ENCODE results near the gene RPA1. TPM values are rescaled to one million over a fixed set of nuclear protein-coding genes. Genes with fewer than 3 reads are reported as not detected.

The RPA1 gene
- total RNA-seq, 2 experiments from 2014 or later, result 159 to 168 TPM

GRCh38 chr17:1937461-1937860 lies 107.7 kb downstream of the RPA1 start:
- Mint-ChIP-seq H3K4me1 (ENCODE audit: low read depth) (no peaks in the 10 kb centered on the region), H3K27ac (no peak overlapping the region), H3K36me3 (no peaks in the 10 kb centered on the region), H3K4me3 (no peak overlapping the region), H3K27me3 (no peaks in the 10 kb centered on the region), H3K9me3 (no peaks in the 10 kb centered on the region)
- no peak for DNase-seq
- intact Hi-C loops (cut with micrococcal nuclease), result no loop called here
- ChIA-PET POLR2A (no interaction called here), CTCF (no interaction called here)

GRCh38 chr17:1939981-1940809 lies 110.4 kb downstream of the RPA1 start:
- Mint-ChIP-seq H3K27me3 (no peaks in the 10 kb centered on the region), H3K36me3 (no peaks in the 10 kb centered on the region), H3K27ac (no peak overlapping the region), H3K4me1 (ENCODE audit: low read depth) (no peaks in the 10 kb centered on the region), H3K4me3 (no peak overlapping the region), H3K9me3 (no peaks in the 10 kb centered on the region)
- CTCF ChIA-PET, result interaction anchor here (0.9 kb wide), 1 partner anchor 86 kb away, joined by 3 read pairs; no protein-coding TSS in a partner anchor
- intact Hi-C loops (cut with micrococcal nuclease), result no loop called here
- POLR2A ChIA-PET, result interaction anchor here (0.6 to 1.0 kb wide), 2 partner anchors 36 to 257 kb away, joined by 3 read pairs; no protein-coding TSS in a partner anchor
- DNase-seq, result no peak

GRCh38 chr17:1940810-1941185 lies 111.0 kb downstream of the RPA1 start:
- H3K9me3 Mint-ChIP-seq, result no peaks in the 10 kb centered on the region
- no peak overlapping the region for H3K4me3 Mint-ChIP-seq
- H3K27ac Mint-ChIP-seq, result no peak overlapping the region
- intact Hi-C loops (cut with micrococcal nuclease), result no loop called here
- H3K36me3 Mint-ChIP-seq, result no peaks in the 10 kb centered on the region
- H3K27me3 Mint-ChIP-seq, result no peaks in the 10 kb centered on the region
- no peaks in the 10 kb centered on the region for H3K4me1 Mint-ChIP-seq (ENCODE audit: low read depth)
- ChIA-PET CTCF (no interaction called here), POLR2A (interaction anchor here (0.6 kb wide), 1 partner anchor 257 kb away, joined by 3 read pairs; no protein-coding TSS in a partner anchor)
- no peak for DNase-seq

GRCh38 chr17:1941272-1942065 lies 111.7 kb downstream of the RPA1 start:
- H3K9me3 Mint-ChIP-seq, result no peaks in the 10 kb centered on the region
- intact Hi-C loops (cut with micrococcal nuclease), result no loop called here
- POLR2A ChIA-PET, result no interaction called here
- no peak overlapping the region for H3K4me3 Mint-ChIP-seq
- H3K36me3 Mint-ChIP-seq, result no peaks in the 10 kb centered on the region
- no peak overlapping the region for H3K27ac Mint-ChIP-seq
- DNase-seq, result no peak
- CTCF ChIA-PET, result no interaction called here
- H3K4me1 Mint-ChIP-seq (ENCODE audit: low read depth), result no peaks in the 10 kb centered on the region
- H3K27me3 Mint-ChIP-seq, result no peaks in the 10 kb centered on the region

GRCh38 chr17:1942066-1942365 lies 112.2 kb downstream of the RPA1 start:
- intact Hi-C loops (cut with micrococcal nuclease), result no loop called here
- Mint-ChIP-seq H3K9me3 (no peaks in the 10 kb centered on the region), H3K27ac (no peak overlapping the region), H3K36me3 (no peaks in the 10 kb centered on the region), H3K27me3 (no peaks in the 10 kb centered on the region), H3K4me1 (ENCODE audit: low read depth) (no peaks in the 10 kb centered on the region), H3K4me3 (no peak overlapping the region)
- CTCF ChIA-PET, result no interaction called here
- POLR2A ChIA-PET, result no interaction called here
- DNase-seq, result no peak

GRCh38 chr17:1942666-1943435 lies 113.0 kb downstream of the RPA1 start:
- no peak for DNase-seq
- H3K4me1 Mint-ChIP-seq (ENCODE audit: low read depth), result no peaks in the 10 kb centered on the region
- CTCF ChIA-PET, result no interaction called here
- H3K27ac Mint-ChIP-seq, result no peak overlapping the region
- H3K4me3 Mint-ChIP-seq, result no peak overlapping the region
- POLR2A ChIA-PET, result no interaction called here
- H3K9me3 Mint-ChIP-seq, result no peaks in the 10 kb centered on the region
- H3K36me3 Mint-ChIP-seq, result no peaks in the 10 kb centered on the region
- intact Hi-C loops (cut with micrococcal nuclease), result no loop called here
- H3K27me3 Mint-ChIP-seq, result no peaks in the 10 kb centered on the region

- intact Hi-C loops (cut with micrococcal nuclease), result no loop called here
- no peak for DNase-seq
- ChIA-PET CTCF (no interaction called here), POLR2A (no interaction called here)
- Mint-ChIP-seq H3K9me3 (no peaks in the 10 kb centered on the region), H3K27me3 (no peaks in the 10 kb centered on the region), H3K36me3 (no peaks in the 10 kb centered on the region), H3K4me3 (no peak overlapping the region), H3K27ac (no peak overlapping the region), H3K4me1 (ENCODE audit: low read depth) (no peaks in the 10 kb centered on the region)
Measured at GRCh38 chr17:1943436-1943831, 113.6 kb downstream of the RPA1 start.

GRCh38 chr17:1945621-1946020 lies 115.8 kb downstream of the RPA1 start:
- no peaks in the 10 kb centered on the region for H3K36me3 Mint-ChIP-seq
- POLR2A ChIA-PET, result no interaction called here
- H3K9me3 Mint-ChIP-seq, result no peaks in the 10 kb centered on the region
- CTCF ChIA-PET, result no interaction called here
- no peak overlapping the region for H3K4me3 Mint-ChIP-seq
- no peak for DNase-seq
- no peaks in the 10 kb centered on the region for H3K27me3 Mint-ChIP-seq
- intact Hi-C loops (cut with micrococcal nuclease), result no loop called here
- H3K27ac Mint-ChIP-seq, result no peak overlapping the region
- no peaks in the 10 kb centered on the region for H3K4me1 Mint-ChIP-seq (ENCODE audit: low read depth)

- Mint-ChIP-seq H3K27ac (no peak overlapping the region), H3K36me3 (no peaks in the 10 kb centered on the region), H3K4me1 (ENCODE audit: low read depth) (no peaks in the 10 kb centered on the region), H3K27me3 (no peaks in the 10 kb centered on the region), H3K4me3 (no peak overlapping the region), H3K9me3 (no peaks in the 10 kb centered on the region)
- DNase-seq, result no peak
- ChIA-PET CTCF (no interaction called here), POLR2A (no interaction called here)
- intact Hi-C loops (cut with micrococcal nuclease), result no loop called here
Measured at GRCh38 chr17:1946021-1946932, 116.5 kb downstream of the RPA1 start.

- ChIA-PET CTCF (no interaction called here), POLR2A (no interaction called here)
- Mint-ChIP-seq H3K36me3 (no peaks in the 10 kb centered on the region), H3K4me1 (ENCODE audit: low read depth) (no peaks in the 10 kb centered on the region), H3K27me3 (no peaks in the 10 kb centered on the region), H3K9me3 (no peaks in the 10 kb centered on the region), H3K4me3 (no peak overlapping the region), H3K27ac (no peak overlapping the region)
- intact Hi-C loops (cut with micrococcal nuclease), result no loop called here
- DNase-seq, result no peak
Measured at GRCh38 chr17:1947229-1947742, 117.5 kb downstream of the RPA1 start.

GRCh38 chr17:1947743-1948516 lies 118.1 kb downstream of the RPA1 start:
- H3K9me3 Mint-ChIP-seq, result no peaks in the 10 kb centered on the region
- H3K4me1 Mint-ChIP-seq (ENCODE audit: low read depth), result no peaks in the 10 kb centered on the region
- H3K27me3 Mint-ChIP-seq, result no peaks in the 10 kb centered on the region
- no peak for DNase-seq
- H3K4me3 Mint-ChIP-seq, result no peak overlapping the region
- H3K27ac Mint-ChIP-seq, result no peak overlapping the region
- CTCF ChIA-PET, result no interaction called here
- intact Hi-C loops (cut with micrococcal nuclease), result no loop called here
- no peaks in the 10 kb centered on the region for H3K36me3 Mint-ChIP-seq
- POLR2A ChIA-PET, result no interaction called here
